Sigmoid colon (tissue), 4 donors: Measurements from ENCODE around the gene CASTOR2.

Experiments used
- POLR2A ChIP-seq, 2 donors: fragments of 450-650 bp; IDR thresholded peaks; one replicate each; pipeline ENCODE4 v1.6.1; 2016; ENCODE audit warnings: antibody characterized with exemption in 2 of 2, mild to moderate bottlenecking in 2 of 2, moderate library complexity in 2 of 2
- POLR2AphosphoS5 ChIP-seq, 4 donors: sonication (generic); formaldehyde crosslinking; IDR thresholded peaks; one replicate each; pipeline ENCODE4 v1.6.1; 2017; ENCODE audit warnings: antibody characterized with exemption in 4 of 4
- TF ChIP-seq, protein P1 (sequence below), 4 experiments: fragments of 450-650 bp in 3 of 4; fragments of 200-600 bp in 1 of 4; IDR thresholded peaks; one replicate each; pipeline ENCODE4 v1.5.1; 2016 to 2019; ENCODE audit warnings: antibody characterized with exemption in 4 of 4, mild to moderate bottlenecking in 3 of 4, moderate library complexity in 2 of 4

DNA sequence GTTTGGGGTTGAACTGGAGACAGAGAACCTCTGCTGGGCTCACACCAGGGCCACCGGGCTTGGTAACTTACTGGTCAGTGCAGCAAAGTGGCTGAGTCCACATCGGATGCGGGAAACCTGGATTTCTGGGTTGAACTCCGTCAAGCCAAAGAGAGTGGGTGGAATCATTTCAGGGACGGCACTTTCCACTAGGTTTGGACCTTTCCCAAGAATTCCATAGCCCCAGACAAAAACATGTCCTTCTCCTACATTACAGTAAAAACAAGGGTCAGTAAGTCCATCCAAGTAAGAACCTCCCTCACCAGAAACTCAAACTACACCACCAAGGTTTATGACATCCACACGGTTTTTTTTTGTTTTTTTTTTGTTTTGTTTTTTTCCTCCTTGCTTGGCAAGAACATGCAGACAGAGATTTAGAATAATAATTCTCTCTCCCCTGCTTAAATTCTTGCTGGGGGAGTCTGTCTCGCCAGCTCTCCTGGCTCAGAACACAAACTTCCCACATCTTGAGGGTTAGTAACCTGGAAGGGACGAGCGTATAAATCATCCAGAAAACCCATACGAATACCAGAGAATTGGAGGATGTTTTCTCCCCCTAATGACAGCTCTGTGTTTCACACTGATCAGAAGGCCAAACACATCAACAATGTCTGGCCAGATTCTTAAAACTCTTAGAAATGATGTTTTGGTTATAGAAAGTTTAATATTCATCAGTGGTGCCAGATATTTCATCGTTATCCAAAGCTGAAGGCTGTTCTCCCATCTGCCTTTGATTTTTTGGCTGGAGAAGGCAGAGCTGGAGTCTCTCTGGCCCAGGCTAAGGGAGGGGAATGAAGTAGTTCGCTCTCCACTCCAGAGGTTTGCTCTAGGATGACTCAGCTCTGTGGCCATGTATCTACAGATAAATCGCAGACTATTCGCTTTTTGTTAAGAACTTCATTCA lies 91.6 kb downstream of the CASTOR2 start:
- TF ChIP-seq, protein P1, sequence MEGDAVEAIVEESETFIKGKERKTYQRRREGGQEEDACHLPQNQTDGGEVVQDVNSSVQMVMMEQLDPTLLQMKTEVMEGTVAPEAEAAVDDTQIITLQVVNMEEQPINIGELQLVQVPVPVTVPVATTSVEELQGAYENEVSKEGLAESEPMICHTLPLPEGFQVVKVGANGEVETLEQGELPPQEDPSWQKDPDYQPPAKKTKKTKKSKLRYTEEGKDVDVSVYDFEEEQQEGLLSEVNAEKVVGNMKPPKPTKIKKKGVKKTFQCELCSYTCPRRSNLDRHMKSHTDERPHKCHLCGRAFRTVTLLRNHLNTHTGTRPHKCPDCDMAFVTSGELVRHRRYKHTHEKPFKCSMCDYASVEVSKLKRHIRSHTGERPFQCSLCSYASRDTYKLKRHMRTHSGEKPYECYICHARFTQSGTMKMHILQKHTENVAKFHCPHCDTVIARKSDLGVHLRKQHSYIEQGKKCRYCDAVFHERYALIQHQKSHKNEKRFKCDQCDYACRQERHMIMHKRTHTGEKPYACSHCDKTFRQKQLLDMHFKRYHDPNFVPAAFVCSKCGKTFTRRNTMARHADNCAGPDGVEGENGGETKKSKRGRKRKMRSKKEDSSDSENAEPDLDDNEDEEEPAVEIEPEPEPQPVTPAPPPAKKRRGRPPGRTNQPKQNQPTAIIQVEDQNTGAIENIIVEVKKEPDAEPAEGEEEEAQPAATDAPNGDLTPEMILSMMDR (IDR thresholded peaks at IDR 0.05): no peak
- TF ChIP-seq POLR2A (IDR thresholded peaks at IDR 0.05): no peak
- peak in 3 of 4 donors; percentile 23 to 66 (median 56) for TF ChIP-seq POLR2AphosphoS5 (IDR thresholded peaks at IDR 0.05)
